UCSD-AML1 (cell line): ENCODE measurements around the gene SLC35G1.

Experiments
- DNase-seq: peaks from one replicate; lab custom pipeline; 2025; ENCODE audit not compliant: unreplicated experiment; lab: John Stamatoyannopoulos, UW

Gene SLC35G1

DNA sequence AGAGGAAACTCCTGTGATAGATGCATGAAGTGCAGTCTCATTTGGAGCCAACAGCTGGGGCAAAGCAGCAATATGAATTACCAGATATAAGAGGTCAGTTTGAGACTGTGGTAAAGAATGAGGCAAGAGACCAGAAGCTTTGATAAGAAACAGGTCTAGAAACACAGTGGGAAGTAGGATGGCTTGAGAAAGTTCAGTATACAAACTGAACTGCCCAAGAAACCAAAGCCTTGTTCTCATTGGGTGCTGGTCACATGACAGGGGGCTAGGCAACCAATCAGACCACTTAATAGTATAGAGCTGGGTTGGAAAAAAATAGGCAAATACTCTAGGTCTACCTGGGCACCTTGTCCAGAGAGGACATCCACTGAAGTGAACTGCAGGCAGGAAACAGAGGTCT is 53.7 kb downstream of the SLC35G1 start:
- no peak for DNase-seq

DNA sequence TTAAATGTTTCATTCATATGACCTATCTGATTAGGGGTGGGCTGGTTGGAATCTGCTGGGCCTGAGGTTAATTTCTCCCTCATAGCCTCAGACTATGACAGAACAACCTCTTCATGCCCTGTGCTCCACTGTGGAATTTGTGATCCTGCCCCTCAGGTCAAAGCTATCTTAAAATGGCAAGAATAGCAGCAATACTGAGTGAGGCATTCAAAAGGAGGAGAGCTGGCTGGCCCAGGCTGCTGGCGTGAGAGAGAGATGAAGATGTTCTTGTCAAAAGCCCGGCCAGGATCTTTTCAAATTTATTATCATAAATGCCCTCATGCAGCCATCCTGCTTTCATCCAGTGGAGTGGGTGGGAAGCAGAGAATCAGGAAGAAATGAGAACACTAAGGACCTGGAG is 58.1 kb downstream of the SLC35G1 start:
- no peak for DNase-seq
